ENCODE measurements around the gene FGF3. TPM values are rescaled to one million over a fixed set of nuclear protein-coding genes. Genes with fewer than 3 reads are reported as not detected.

FGF3 gene
- total RNA-seq: not detected

GRCh38 chr11:69818603-69819441 is at the start of gene FGF3:
FGF3 (minus strand) TSS chr11:69819416; CDS start chr11:69818933, 483 bp downstream.
- no peak for ATAC-seq
- DNase-seq (ENCODE audit: low spot score): no peak

GRCh38 chr11:69868871-69869270 is 49.7 kb upstream of the FGF3 start:
- ATAC-seq: no peak
- DNase-seq (ENCODE audit: low spot score): no peak

- no peak for ATAC-seq
These were observed 49.0 kb upstream of the FGF3 start for GRCh38 chr11:69868006-69868810.

GRCh38 chr11:69867076-69868005 is 48.1 kb upstream of the FGF3 start:
- ATAC-seq: peak; percentile 93
- DNase-seq (ENCODE audit: low spot score): peak; percentile 96

More at GRCh38 chr11:69868006-69868810, 49.0 kb upstream of the FGF3 start:
- no peak for DNase-seq (ENCODE audit: low spot score)

GRCh38 chr11:69866648-69867047 is 47.4 kb upstream of the FGF3 start:
- DNase-seq (ENCODE audit: low spot score): no peak
- no peak for ATAC-seq

GRCh38 chr11:69865707-69866106 is 46.5 kb upstream of the FGF3 start:
- ATAC-seq (no peak), DNase-seq (ENCODE audit: low spot score) (no peak)

GRCh38 chr11:69864686-69865661 is 45.8 kb upstream of the FGF3 start:
- DNase-seq (ENCODE audit: low spot score) (no peak), ATAC-seq (no peak)

GRCh38 chr11:69863544-69864200 is 44.5 kb upstream of the FGF3 start:
- ATAC-seq (no peak), DNase-seq (ENCODE audit: low spot score) (peak; percentile 35)

GRCh38 chr11:69862797-69863543 is 43.8 kb upstream of the FGF3 start:
- ATAC-seq (no peak), DNase-seq (ENCODE audit: low spot score) (peak; percentile 35)

GRCh38 chr11:69862331-69862771 is 43.1 kb upstream of the FGF3 start:
- ATAC-seq (no peak), DNase-seq (ENCODE audit: low spot score) (no peak)

- DNase-seq (ENCODE audit: low spot score): no peak
- no peak for ATAC-seq
These were observed 42.7 kb upstream of the FGF3 start for GRCh38 chr11:69861901-69862300.

GRCh38 chr11:69860796-69861445 is 41.7 kb upstream of the FGF3 start:
- DNase-seq (ENCODE audit: low spot score): peak; percentile 37
- no peak for ATAC-seq

GRCh38 chr11:69860244-69860643 is 41.0 kb upstream of the FGF3 start:
- ATAC-seq: peak; percentile 89

GRCh38 chr11:69859275-69859934 is 40.2 kb upstream of the FGF3 start:
- DNase-seq (ENCODE audit: low spot score): peak; percentile 15
- no peak for ATAC-seq

More at GRCh38 chr11:69860244-69860643, 41.0 kb upstream of the FGF3 start:
- DNase-seq (ENCODE audit: low spot score): no peak

- no peak for DNase-seq (ENCODE audit: low spot score)
- no peak for ATAC-seq
These were observed 36.2 kb upstream of the FGF3 start for GRCh38 chr11:69855421-69855820.

GRCh38 chr11:69854713-69855112 is 35.5 kb upstream of the FGF3 start:
- ATAC-seq: no peak
- peak; percentile 8 for DNase-seq (ENCODE audit: low spot score)

GRCh38 chr11:69852056-69852455 is 32.8 kb upstream of the FGF3 start:
- ATAC-seq (no peak), DNase-seq (ENCODE audit: low spot score) (no peak)
